HG03469 (cell line): ENCODE measurements around the gene POLE3.
A peak's percentile ranks its signal among the peaks of the same experiment; 100 is the strongest.
"Not testable (repeated sequence)": the region's sequence is repeated elsewhere in the genome, so short reads cannot be mapped to it uniquely, and the experiment has no call there.

ENCODE experiments used
- ATAC-seq: cut with Tn5 transposase; IDR thresholded peaks from one replicate; pipeline ENCODE4 v1.9.1; 2021; ENCODE audit warnings: mild to moderate bottlenecking, moderate library complexity, moderate number of reproducible peaks; ENCODE audit not compliant: unreplicated experiment

POLE3 gene

DNA sequence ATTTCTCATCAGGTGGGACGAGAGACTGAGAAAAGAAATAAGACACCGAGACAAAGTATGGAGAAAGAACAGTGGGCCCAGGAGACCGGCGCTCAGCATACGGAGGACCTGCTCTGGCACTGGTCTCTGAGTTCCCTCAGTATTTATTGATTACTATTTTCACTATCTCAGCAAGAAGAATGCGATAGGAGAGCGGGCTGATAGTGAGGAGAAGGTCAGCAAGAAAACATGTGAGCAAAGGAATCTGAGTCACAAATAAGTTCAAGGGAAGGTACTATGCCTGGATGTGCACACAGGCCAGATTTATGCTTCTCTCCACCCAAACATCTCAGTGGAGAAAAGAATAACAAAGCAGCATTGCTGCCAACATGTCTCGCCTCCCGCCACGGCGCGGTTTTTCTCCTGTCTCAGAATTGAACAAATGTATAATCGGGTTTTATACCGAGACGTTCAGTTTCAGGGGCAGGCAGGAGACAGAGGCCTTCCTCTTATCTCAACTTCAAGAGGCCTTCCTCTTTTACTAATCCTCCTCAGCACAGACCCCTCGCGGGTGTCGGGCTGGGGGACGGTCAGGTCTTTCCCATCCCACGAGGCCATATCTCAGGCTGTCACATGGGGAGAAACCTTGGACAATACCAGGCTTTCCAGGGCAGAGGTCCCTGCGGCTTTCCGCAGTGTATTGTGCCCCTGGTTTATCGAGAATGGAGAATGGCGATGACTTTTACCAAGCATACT, 31.2 kb downstream of the POLE3 start:
- ATAC-seq: not testable (repeated sequence)

DNA sequence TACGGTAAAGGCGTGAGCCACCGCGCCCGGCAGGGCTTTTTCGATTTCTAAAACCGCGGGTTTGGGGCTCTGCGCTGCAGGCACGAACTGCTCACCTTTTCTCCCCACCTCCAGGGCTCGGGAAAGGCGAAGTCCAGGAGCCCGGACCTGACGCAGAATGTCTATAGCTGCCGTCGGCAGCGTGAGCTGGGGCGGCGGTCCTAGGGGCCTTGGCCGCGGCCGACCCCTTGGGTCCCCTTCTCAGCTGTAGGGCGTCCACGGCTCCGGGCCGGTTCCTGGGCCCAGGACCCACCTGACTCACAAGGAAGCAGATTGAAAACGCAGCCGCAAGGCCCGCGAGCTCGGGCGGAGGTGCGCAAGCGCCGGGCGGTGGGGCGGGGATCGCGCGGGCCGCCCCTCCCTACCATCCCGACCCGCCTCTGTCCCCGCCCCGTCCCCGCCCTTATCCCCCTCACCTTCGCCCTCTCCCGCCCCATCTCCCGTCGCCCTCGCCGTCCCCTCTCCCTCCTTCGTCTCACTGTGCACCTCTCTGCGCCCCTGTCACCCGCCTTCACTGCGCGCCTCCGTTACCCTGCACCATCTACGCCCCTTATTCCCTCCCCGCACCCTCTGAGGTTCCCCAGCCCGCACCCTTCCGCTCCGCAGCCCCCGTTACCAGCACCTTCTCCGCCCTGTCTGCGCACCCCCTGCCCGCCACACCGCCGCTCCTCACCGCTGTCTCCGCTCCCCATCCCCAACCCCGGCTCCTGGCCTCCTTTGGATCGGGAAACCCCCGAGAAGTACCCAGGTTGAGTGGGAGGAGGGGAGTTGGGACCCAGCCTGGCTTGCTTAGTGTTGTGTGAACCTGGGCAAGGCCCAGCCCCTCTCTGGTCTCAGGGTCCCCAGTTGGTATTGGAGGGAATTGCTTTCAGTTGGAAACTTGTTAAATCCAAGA, 33.6 kb downstream of the POLE3 start, which contains the start of gene HDHD3:
HDHD3 (minus strand) TSS at position 353 of the 934 bp plus-strand sequence. CDS start 2,632 bp downstream, outside the sequence.
- peak; percentile 61 for ATAC-seq

DNA sequence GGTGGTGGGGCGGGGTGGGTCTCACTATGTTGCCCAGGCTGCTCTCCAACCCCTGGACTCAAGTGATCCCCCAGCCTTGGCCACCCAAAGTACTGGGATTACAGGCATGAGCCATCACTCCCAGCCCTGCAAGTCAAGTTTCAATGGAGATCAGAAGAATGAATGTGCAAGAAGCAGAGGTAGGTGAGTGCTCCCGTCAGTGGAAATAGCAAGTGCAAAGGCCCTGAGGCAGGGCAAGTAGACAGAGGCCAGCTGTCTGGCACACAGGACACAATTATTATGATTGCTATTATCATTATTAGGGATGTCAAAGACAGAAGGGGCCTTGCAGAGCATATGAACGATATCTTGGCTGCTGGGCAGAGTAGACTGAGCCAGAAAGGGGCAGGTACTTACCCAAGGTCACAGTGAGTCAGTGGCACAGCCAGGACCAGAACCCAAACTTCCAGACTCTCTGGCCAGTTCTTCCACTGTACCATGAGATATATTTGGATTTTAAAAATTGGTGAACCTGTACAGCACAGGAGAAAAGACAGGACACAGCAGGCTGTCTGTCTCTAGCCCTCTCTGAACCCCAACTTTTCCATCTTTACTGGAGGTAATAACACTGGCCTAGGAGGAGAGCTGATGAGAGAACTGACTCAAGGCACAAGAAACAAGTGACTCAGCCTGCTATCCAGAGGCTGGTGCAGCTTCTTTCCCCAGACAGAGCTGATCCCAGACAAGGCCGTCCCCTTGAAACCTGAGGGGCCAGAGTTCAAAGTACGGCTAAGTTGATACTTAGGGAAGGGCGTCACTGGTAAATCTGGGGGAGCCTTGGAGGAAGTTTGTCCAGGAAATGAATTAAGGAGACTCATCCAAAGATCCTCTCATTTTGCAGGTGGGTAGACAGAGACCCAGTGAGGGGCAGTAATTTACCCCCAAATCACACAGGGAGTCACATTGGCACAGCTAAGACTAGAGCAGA, 35.1 kb downstream of the POLE3 start:
- no peak for ATAC-seq

- ATAC-seq: no peak
Observed at GRCh38 chr9:113373676-113374392, 36.6 kb downstream of the POLE3 start.

DNA sequence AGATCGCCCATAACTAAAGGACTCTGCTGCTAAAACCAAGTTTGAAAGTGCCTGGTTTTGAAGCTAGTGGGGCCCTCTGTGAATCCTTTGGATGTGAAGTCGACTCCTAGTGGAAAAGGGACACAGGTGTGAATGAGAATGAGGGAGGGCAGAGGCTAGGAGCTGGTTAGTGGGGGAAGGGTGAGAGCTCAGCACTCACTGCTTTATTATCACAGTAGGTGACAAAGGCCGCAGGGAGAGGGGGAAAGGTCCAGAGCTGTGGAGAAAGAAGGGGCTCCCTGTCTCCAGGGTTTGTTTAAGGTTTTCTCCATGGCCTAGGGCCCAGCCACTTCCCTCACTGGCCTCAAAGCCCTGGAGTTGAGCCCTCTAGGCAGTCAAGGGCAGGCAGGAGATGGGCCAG, 37.2 kb downstream of the POLE3 start:
- ATAC-seq: no peak

DNA sequence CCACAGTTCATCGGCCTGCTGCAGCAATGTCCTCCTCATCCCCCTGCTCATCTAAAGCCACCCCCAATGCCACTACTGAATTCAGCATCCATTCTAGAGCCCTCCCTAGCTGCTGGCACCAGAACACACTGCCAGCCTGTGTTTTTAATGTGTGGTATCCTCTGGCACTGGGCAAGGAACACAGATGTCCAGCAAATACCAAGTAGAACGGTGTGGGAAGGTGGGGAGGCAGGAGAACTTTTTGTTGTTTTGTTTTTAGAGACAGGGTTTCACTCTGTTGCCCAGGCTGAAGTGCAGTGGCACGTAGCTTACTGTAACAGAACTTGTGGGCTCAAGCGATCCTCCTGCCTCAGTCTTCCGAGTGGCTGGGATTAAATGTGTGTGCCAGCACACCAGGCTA, 38.4 kb downstream of the POLE3 start:
- no peak for ATAC-seq

DNA sequence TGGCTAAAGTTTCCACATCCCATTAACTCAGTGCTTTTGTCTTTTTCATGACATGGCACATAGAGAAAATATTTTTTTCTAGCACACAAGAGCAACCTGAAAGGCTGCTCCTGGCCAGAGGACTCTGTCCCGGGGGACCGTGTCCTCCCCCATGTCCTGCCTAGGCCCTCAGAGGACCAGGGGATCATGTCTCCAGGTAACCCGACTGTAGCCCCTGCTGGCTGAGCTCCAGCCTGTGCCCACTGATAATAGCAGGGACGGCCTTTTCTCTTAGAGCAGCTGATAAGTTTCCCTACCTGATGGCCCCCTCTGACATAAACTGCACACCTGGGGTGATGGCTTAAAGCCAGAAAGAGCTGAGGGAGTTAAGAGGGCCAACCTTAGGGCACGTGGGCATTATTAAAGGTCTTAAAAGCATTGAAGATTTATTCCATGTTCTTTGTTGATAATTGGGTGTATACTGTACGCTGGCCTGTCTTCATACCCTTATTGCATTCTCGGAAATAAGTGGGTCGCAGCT, 39.6 kb downstream of the POLE3 start:
- ATAC-seq: no peak

DNA sequence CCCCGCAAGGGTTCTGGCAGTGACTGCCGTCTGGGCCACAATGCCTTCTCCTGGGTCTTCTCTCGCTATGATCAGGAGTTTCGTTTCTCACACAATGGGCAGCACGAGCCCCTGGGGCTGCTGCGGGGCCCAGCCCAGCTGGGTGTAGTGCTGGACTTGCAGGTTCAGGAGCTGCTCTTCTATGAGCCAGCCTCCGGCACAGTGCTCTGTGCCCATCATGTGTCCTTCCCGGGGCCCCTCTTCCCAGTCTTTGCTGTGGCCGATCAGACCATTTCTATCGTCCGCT, 40.7 kb downstream of the POLE3 start:
- no peak for ATAC-seq

DNA sequence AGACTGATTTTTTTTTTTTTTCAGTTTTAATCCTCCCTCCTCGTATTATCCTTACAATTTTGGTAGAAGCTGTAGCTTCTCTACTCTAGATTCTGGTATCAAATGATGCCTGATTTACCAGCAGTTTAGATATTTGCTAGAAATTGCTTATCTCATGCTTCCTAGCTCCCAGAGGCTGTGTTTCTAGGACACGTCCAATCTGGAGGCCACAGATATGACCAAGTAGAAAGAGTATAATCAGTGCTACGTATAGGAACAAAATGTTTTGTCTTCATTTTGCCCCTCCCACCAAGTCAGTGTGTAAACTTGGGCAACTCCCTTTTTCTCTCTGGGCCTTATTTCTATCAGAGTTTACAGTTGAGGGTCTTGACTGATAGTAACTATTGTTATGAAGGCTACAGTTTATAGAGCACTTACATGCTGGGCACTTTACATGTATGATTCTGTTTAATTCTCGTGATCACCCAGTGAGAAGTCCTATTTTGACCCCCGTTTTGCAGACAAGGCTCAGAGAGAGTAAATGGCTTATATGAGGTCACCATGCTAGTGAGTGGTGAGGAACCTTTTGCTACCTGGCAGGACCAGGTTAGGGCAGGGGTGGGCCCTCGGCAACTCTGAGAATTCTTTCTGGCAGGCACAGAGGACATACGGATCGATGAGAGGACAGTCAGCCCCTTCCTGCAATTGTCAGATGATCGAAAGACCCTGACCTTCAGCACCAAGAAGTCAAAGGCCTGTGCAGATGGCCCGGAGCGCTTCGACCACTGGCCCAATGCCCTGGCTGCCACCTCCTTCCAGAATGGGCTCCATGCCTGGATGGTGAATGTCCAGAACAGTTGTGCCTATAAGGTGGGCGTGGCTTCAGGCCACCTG, 41.3 kb downstream of the POLE3 start:
- no peak for ATAC-seq

DNA sequence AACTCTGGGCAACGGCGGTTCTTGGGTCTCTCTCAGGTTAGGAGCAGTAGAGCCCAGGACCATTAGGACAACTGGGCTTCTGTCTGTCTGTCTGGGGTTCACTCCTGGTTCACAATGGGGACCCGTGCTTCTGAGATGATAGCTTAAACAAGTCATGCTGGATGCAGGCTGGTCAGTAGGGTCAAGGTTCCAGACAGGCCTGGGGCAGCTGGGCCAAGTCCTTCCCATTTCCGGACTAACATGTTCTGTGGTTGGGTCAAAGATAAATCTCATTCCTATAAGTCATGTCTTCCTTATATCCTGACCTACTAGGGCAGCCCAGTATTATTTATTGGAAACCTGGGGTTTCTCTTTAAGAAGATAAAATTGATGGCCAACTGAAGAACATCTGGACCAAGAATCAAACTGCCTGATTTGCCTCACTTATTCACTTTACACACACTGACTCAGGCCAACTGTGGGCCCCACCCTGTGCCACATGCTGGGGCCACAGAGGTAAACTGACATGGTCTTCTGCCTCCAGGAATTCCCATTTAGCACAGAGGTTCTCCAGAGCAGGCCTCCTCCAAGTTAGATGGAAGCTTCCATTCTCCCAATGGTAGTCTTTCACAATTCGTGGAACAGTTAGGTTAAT, 42.0 kb downstream of the POLE3 start:
- ATAC-seq: no peak

- ATAC-seq: not testable (repeated sequence)
Observed at GRCh38 chr9:113365652-113366051, 44.8 kb downstream of the POLE3 start.

GRCh38 chr9:113364951-113365350, 45.5 kb downstream of the POLE3 start:
- no peak for ATAC-seq

DNA sequence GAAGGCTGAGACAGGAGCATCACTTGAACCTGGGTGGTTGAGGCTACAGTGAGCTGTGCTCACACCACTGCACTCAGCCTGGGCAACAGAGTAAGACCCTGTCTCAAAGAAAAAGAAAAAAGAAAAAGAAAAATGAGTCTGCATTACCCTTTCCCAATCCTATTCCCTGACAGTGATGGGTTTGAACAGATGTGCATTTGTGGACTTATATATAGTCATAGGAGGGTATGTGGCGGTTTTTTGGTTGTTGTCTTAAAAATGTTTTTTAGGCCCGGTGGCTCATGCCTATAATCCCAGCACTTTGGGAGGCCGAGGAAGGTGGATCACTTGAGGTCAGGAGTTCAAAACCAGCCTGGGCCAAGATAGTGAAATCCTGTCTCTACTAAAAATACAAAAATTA, 47.1 kb downstream of the POLE3 start:
- no peak for ATAC-seq

DNA sequence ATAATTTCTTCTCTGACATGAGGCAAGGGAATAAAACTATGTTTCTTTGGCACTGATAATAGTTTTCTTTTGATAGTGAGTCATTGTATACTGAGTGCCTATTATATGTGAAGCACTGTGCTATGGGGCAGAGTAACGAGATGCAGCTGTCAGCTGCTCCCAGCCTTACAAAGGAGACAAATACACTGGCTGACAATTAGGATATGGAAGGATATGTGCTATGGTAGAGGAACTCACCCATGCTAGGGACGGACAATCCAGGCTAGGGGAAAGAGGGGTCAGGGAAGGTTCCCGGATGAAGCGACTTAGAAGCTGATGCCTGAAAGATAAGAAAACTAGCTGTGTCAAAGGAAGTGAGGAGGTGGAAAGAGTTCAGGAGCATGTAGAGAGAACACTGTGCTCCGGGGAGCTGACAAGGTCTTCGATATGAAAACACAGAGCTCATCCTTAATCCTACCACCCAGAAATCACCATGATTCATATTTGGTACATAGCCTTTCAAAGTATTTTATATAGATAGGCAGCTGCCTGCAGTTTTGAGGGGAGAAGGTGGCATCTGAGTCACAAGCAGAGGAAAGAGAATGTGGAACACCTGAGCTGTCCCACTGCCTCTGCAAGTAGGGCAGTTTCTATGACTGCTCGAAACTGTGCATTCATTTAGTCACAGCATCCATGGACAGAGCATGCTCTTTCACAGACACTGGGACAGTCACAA, 49.0 kb downstream of the POLE3 start:
- ATAC-seq: no peak

DNA sequence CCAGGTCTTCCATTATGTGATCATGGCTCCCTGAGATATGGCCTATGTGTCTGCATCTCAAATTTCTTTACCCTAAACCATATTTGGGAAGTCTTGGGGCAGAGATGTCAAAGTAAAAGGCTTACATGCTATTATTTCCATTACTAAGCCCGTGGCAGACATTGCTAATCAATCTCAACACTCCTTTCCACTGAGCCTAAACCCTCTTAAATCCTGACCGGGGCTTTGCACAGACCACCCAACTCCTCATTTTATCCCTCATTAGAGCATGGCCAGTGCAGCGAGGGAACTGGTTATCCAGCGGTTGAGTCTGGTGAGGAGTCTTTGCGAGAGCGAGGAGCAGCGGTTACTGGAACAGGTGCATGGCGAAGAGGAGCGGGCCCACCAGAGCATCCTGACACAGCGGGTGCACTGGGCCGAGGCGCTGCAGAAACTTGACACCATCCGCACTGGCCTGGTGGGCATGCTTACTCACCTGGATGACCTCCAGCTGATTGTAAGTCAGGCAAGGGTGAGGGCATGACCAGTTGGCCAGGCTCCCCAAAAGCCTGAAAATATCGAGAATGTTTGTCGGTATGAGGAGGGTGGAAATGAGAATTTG, 50.1 kb downstream of the POLE3 start:
- ATAC-seq: no peak

DNA sequence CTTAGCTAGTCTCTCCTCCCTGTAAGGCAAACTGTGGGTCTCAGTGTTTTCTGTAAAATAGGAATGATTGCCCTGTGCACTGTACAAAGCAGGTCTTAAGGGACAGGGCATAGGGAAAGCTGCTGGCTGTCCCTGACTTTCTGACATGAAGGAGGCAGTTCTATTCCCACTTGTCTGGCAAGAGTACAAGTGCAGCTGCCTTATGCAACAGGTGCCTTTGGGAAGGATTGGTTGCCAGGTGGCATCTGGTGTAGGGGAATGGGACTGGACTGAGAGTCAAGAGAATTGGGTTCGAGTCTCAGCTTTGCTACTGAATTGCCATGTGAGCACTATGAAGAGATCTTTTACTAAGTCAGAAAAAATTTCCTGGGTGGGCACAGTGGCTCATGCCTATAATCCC, 51.1 kb downstream of the POLE3 start:
- ATAC-seq: no peak
